Neural cell (in vitro differentiated cells): ENCODE measurements around the gene DYRK2. TPM values are rescaled to one million over a fixed set of nuclear protein-coding genes. Genes with fewer than 3 reads are reported as not detected.

ENCODE experiments used
- H2AFZ ChIP-seq: fragments of 200-600, 300-800 bp; sonication (generic), shearing (Covaris generic); 2 replicates; pipeline ENCODE4 v1.6.0; 2014; ENCODE audit warnings: low read depth, mild to moderate bottlenecking, antibody characterized with exemption, low read length, moderate library complexity
- H3F3A ChIP-seq: fragments of 200-600 bp; shearing (Covaris generic); 2 replicates; pipeline ENCODE4 v1.6.1; 2016; ENCODE audit warnings: mild to moderate bottlenecking, moderate library complexity, mixed read lengths, antibody characterized with exemption, low read length; ENCODE audit not compliant: insufficient read depth, poor library complexity, severe bottlenecking
- H3K27ac ChIP-seq: fragments of 200-600, 300-800 bp; sonication (generic), shearing (Covaris generic); 2 replicates; pipeline ENCODE4 v1.5.1; 2014; ENCODE audit warnings: mild to moderate bottlenecking, low read length, moderate library complexity
- H3K27me3 ChIP-seq: fragments of 300-800, 200-600 bp; sonication (generic), shearing (Covaris generic); 2 replicates; pipeline ENCODE4 v1.6.0; 2014; ENCODE audit warnings: mild to moderate bottlenecking, low read depth, low read length, moderate library complexity; ENCODE audit not compliant: insufficient read depth
- H3K36me3 ChIP-seq: fragments of 300-800, 200-600 bp; sonication (generic), shearing (Covaris generic); 2 replicates; pipeline ENCODE4 v1.5.1; 2014; ENCODE audit warnings: mild to moderate bottlenecking, antibody characterized with exemption, low read length, moderate library complexity; ENCODE audit not compliant: insufficient read depth
- H3K4me2 ChIP-seq: fragments of 300-800, 200-600 bp; sonication (generic), shearing (Covaris generic); 2 replicates; pipeline ENCODE4 v1.6.0; 2014; ENCODE audit warnings: mild to moderate bottlenecking, low read length
- H3K4me3 ChIP-seq: fragments of 300-800, 200-600 bp; sonication (generic), shearing (Covaris generic); 2 replicates; pipeline ENCODE4 v1.5.1; 2014; ENCODE audit warnings: mild to moderate bottlenecking, low read length, moderate library complexity
- H3K79me2 ChIP-seq: fragments of 200-600 bp; shearing (Covaris generic); replicated peaks from 2 replicates; pipeline ENCODE4 v1.6.0; 2014; ENCODE audit warnings: mild to moderate bottlenecking, low read length, moderate library complexity; ENCODE audit not compliant: insufficient read depth
- H3K9ac ChIP-seq: fragments of 300-800, 200-600 bp; sonication (generic), shearing (Covaris generic); 2 replicates; pipeline ENCODE4 v1.6.1; 2016; ENCODE audit warnings: mild to moderate bottlenecking, low read length, mixed read lengths
- H3K9me2 ChIP-seq: fragments of 200-600 bp; shearing (Covaris generic); 2 replicates; pipeline ENCODE4 v1.6.1; 2016; ENCODE audit warnings: mild to moderate bottlenecking, low read length, mixed read lengths; ENCODE audit not compliant: insufficient read depth
- H3K9me3 ChIP-seq: fragments of 200-600, 300-800 bp; sonication (generic), shearing (Covaris generic); 2 replicates; pipeline ENCODE4 v1.6.1; 2016; ENCODE audit warnings: mild to moderate bottlenecking, mixed run types, low read length, moderate library complexity, mixed read lengths
- H4K20me1 ChIP-seq: fragments of 200-600 bp; shearing (Covaris generic); 2 replicates; pipeline ENCODE4 v1.6.1; 2016; ENCODE audit warnings: mild to moderate bottlenecking, mixed run types; ENCODE audit not compliant: insufficient read depth
- CTCF ChIP-seq: fragments of 450-650 bp; IDR thresholded peaks from 2 replicates; pipeline ENCODE4 v1.5.1; 2014; ENCODE audit warnings: antibody characterized with exemption, mild to moderate bottlenecking, moderate library complexity; ENCODE audit not compliant: poor library complexity, severe bottlenecking
- EP300 ChIP-seq: fragments of 450-650 bp; conservative IDR thresholded peaks from 2 replicates; pipeline ENCODE4 v1.6.1; 2014; ENCODE audit warnings: antibody characterized with exemption, mild to moderate bottlenecking, moderate library complexity; ENCODE audit not compliant: poor library complexity, severe bottlenecking
- EZH2 ChIP-seq: fragments of 200-600, 300-800 bp; shearing (Covaris generic), sonication (generic); IDR thresholded peaks from 2 replicates; pipeline ENCODE4 v1.6.1; 2014; ENCODE audit warnings: antibody characterized with exemption, low read length, borderline replicate concordance, mild to moderate bottlenecking; ENCODE audit not compliant: insufficient read depth, poor library complexity, severe bottlenecking
- MXI1 ChIP-seq: fragments of 450-650 bp; conservative IDR thresholded peaks from 2 replicates; pipeline ENCODE4 v1.6.1; 2014; ENCODE audit warnings: antibody characterized with exemption, mild to moderate bottlenecking; ENCODE audit not compliant: poor library complexity, severe bottlenecking
- POLR2AphosphoS5 ChIP-seq: IDR thresholded peaks from 2 replicates; pipeline ENCODE4 v1.6.1; 2012
- RAD21 ChIP-seq: fragments of 450-650 bp; conservative IDR thresholded peaks from 2 replicates; pipeline ENCODE4 v1.6.1; 2014; ENCODE audit warnings: antibody characterized with exemption, mild to moderate bottlenecking, moderate library complexity
- REST ChIP-seq: IDR thresholded peaks from 2 replicates; pipeline ENCODE4 v1.6.1; 2012; ENCODE audit warnings: borderline replicate concordance
- SMC3 ChIP-seq: fragments of 450-650 bp; conservative IDR thresholded peaks from 2 replicates; pipeline ENCODE4 v1.6.1; 2014; ENCODE audit warnings: antibody characterized with exemption, mild to moderate bottlenecking, moderate library complexity; ENCODE audit not compliant: poor library complexity
- TAF1 ChIP-seq: IDR thresholded peaks from 2 replicates; pipeline ENCODE4 v1.6.1; 2012; ENCODE audit warnings: low read depth
- polyA plus RNA-seq: library from polyadenylated mRNA; depleted of rRNA; stranded (reverse); fragments of >200 nt; gene quantifications from 2 replicates; pipeline ENCODE4 v1.2.3, GENCODE V29; 2014

Gene DYRK2
- polyA plus RNA-seq, 1 donor from 2014 or later = 50.6 TPM

- H3K9me2 ChIP-seq = no peaks in the 10 kb centered on the region
- no peak for TF ChIP-seq RAD21
These were observed 45.9 kb downstream of the DYRK2 start for GRCh38 chr12:67694306-67694900.

GRCh38 chr12:67695974-67696373, 47.4 kb downstream of the DYRK2 start:
- no peaks in the 10 kb centered on the region for H3K36me3 ChIP-seq
- no peaks in the 10 kb centered on the region for H3K9me2 ChIP-seq
- no peak for TF ChIP-seq EZH2
- H3K27ac ChIP-seq = no peak overlapping the region
- H4K20me1 ChIP-seq = no peaks in the 10 kb centered on the region
- no peak overlapping the region for H3K4me3 ChIP-seq
- H3K4me2 ChIP-seq = no peak overlapping the region
- H2AFZ ChIP-seq = no peak overlapping the region
- H3K79me2 ChIP-seq = no peaks in the 10 kb centered on the region
- H3K27me3 ChIP-seq = no peaks in the 10 kb centered on the region
- H3K9me3 ChIP-seq = no peaks in the 10 kb centered on the region
- H3K9ac ChIP-seq = no peak overlapping the region
- H3F3A ChIP-seq = no peaks in the 10 kb centered on the region

More at GRCh38 chr12:67694306-67694900, 45.9 kb downstream of the DYRK2 start:
- H3F3A ChIP-seq = no peaks in the 10 kb centered on the region
- no peak overlapping the region for H3K4me3 ChIP-seq
- H3K27ac ChIP-seq = no peak overlapping the region
- H3K27me3 ChIP-seq = no peaks in the 10 kb centered on the region
- no peak overlapping the region for H2AFZ ChIP-seq
- H3K9me3 ChIP-seq = no peaks in the 10 kb centered on the region
- no peak overlapping the region for H3K4me2 ChIP-seq
- no peak overlapping the region for H3K9ac ChIP-seq
- H4K20me1 ChIP-seq = no peaks in the 10 kb centered on the region
- no peaks in the 10 kb centered on the region for H3K36me3 ChIP-seq
- no peaks in the 10 kb centered on the region for H3K79me2 ChIP-seq

- Histone ChIP-seq H3F3A (no peaks in the 10 kb centered on the region), H3K4me2 (no peak overlapping the region), H3K4me3 (no peak overlapping the region), H3K9me3 (no peaks in the 10 kb centered on the region), H4K20me1 (no peaks in the 10 kb centered on the region), H3K9me2 (no peaks in the 10 kb centered on the region), H3K79me2 (no peaks in the 10 kb centered on the region), H3K9ac (no peak overlapping the region), H3K27me3 (no peaks in the 10 kb centered on the region), H2AFZ (no peak overlapping the region), H3K27ac (no peak overlapping the region), H3K36me3 (no peaks in the 10 kb centered on the region)
- TF ChIP-seq EZH2 (no peak), TAF1 (no peak), POLR2AphosphoS5 (no peak), MXI1 (no peak), REST (no peak), SMC3 (no peak), RAD21 (no peak), CTCF (no peak), EP300 (no peak)
These were observed 48.9 kb downstream of the DYRK2 start for GRCh38 chr12:67697443-67697842.
